Gastroesophageal sphincter (tissue), 4 donors: Measurements from ENCODE around the gene AGBL4. TPM values are rescaled to one million over a fixed set of nuclear protein-coding genes. Genes with fewer than 3 reads are reported as not detected.

Experiments used
- ATAC-seq: fragments of 150-250 bp; one replicate; pipeline ENCODE4 v1.9.1; 2016; ENCODE audit warnings: mild to moderate bottlenecking, moderate library complexity
- H3K27ac ChIP-seq, 4 donors: fragments of 200-600 bp; sonication (generic) in 3 of 4; 1 replicate in 3 of 4; 2 replicates in 1 of 4; pipeline ENCODE4 v1.5.1; 2016 to 2019
- H3K27me3 ChIP-seq: fragments of 200-600 bp; sonication (generic); one replicate; pipeline ENCODE4 v1.5.1; 2019
- H3K36me3 ChIP-seq, 2 donors: fragments of 200-600 bp; sonication (generic); one replicate each; pipeline ENCODE4 v1.5.1; 2019; ENCODE audit warnings: control low read depth in 1 of 2
- H3K4me1 ChIP-seq, 3 donors: fragments of 200-600 bp; sonication (generic); 1 replicate in 2 of 3; 2 replicates in 1 of 3; pipeline ENCODE4 v1.5.1; 2016 to 2019; ENCODE audit warnings: control low read depth in 2 of 3
- H3K4me3 ChIP-seq, 2 donors: fragments of 200-600 bp; sonication (generic); one replicate each; pipeline ENCODE4 v1.5.1; 2019; ENCODE audit warnings: mild to moderate bottlenecking in 1 of 2, moderate library complexity in 1 of 2
- H3K9me3 ChIP-seq, 3 donors: fragments of 200-600 bp; sonication (generic); one replicate each; pipeline ENCODE4 v1.5.1; 2017 to 2019; ENCODE audit warnings: control low read depth in 2 of 3
- EP300 ChIP-seq: sonication (generic); formaldehyde crosslinking; IDR thresholded peaks from one replicate; pipeline ENCODE4 v1.6.1; 2017; ENCODE audit warnings: antibody characterized with exemption, mild to moderate bottlenecking
- POLR2A ChIP-seq, 2 donors: fragments of 450-650 bp; IDR thresholded peaks; one replicate each; pipeline ENCODE4 v1.6.1; 2017; ENCODE audit warnings: antibody characterized with exemption in 2 of 2, mild to moderate bottlenecking in 2 of 2, moderate library complexity in 1 of 2
- POLR2AphosphoS5 ChIP-seq: sonication (generic); formaldehyde crosslinking; IDR thresholded peaks from one replicate; pipeline ENCODE4 v1.6.1; 2017; ENCODE audit warnings: antibody characterized with exemption
- WGBS, 2 donors: methylation state at CpG; one replicate each; pipeline ENCODE4 v1.1.5; 2018; ENCODE audit warnings: low coverage in 1 of 2; 5-methylcytosine and 5-hydroxymethylcytosine counted together
- total RNA-seq, 4 donors: library from RNA; depleted of rRNA; stranded (reverse); fragments of >200 nt; gene quantifications; one replicate each; pipeline ENCODE4 v1.1.0, GENCODE V29; 2016
- TF ChIP-seq, protein P1 (sequence below), 4 experiments: fragments of 200-600 bp in 2 of 4; fragments of 450-650 bp in 2 of 4; sonication (generic) in 1 of 4; IDR thresholded peaks; one replicate each; pipeline ENCODE4 v1.5.1; 2017 to 2019; ENCODE audit warnings: antibody characterized with exemption in 4 of 4, mild to moderate bottlenecking in 2 of 4, moderate library complexity in 2 of 4

Gene AGBL4
- total RNA-seq, 4 donors from 2014 or later: 1.6 TPM; not detected in 3

DNA sequence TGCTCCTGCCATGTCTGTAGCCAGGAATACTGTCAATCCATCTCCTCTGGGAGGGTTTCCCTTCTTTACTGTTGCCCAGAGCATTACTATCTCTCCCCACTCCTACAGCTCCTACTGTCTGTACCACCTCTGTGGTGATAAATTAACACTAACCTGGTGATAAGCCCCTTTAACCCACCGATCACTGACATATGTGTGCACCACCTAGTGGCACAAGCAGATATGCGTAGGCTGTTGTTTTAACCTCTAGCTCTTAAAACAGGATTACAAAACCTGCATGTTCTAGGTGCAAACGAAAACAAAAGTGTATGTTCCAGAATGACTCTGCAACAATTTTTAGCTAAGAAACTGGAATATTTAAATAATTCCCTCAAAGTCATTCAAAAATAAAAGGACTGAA lies 1153.2 kb downstream of the AGBL4 start:
- Histone ChIP-seq H3K36me3 (no peaks in the 10 kb centered on the region), H3K27ac (no peak overlapping the region), H3K27me3 (no peaks in the 10 kb centered on the region), H3K4me3 (no peak overlapping the region), H3K9me3 (no peaks in the 10 kb centered on the region), H3K4me1 (no peaks in the 10 kb centered on the region)
- ATAC-seq: no peak
- 46 to 48% methylated on average over 3 of the region's 3 CpGs for WGBS, 2 donors
- TF ChIP-seq, protein P1, sequence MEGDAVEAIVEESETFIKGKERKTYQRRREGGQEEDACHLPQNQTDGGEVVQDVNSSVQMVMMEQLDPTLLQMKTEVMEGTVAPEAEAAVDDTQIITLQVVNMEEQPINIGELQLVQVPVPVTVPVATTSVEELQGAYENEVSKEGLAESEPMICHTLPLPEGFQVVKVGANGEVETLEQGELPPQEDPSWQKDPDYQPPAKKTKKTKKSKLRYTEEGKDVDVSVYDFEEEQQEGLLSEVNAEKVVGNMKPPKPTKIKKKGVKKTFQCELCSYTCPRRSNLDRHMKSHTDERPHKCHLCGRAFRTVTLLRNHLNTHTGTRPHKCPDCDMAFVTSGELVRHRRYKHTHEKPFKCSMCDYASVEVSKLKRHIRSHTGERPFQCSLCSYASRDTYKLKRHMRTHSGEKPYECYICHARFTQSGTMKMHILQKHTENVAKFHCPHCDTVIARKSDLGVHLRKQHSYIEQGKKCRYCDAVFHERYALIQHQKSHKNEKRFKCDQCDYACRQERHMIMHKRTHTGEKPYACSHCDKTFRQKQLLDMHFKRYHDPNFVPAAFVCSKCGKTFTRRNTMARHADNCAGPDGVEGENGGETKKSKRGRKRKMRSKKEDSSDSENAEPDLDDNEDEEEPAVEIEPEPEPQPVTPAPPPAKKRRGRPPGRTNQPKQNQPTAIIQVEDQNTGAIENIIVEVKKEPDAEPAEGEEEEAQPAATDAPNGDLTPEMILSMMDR (IDR thresholded peaks at IDR 0.05): no peak
- no peak for TF ChIP-seq EP300
- TF ChIP-seq POLR2AphosphoS5: no peak
- TF ChIP-seq POLR2A (IDR thresholded peaks at IDR 0.05): no peak

DNA sequence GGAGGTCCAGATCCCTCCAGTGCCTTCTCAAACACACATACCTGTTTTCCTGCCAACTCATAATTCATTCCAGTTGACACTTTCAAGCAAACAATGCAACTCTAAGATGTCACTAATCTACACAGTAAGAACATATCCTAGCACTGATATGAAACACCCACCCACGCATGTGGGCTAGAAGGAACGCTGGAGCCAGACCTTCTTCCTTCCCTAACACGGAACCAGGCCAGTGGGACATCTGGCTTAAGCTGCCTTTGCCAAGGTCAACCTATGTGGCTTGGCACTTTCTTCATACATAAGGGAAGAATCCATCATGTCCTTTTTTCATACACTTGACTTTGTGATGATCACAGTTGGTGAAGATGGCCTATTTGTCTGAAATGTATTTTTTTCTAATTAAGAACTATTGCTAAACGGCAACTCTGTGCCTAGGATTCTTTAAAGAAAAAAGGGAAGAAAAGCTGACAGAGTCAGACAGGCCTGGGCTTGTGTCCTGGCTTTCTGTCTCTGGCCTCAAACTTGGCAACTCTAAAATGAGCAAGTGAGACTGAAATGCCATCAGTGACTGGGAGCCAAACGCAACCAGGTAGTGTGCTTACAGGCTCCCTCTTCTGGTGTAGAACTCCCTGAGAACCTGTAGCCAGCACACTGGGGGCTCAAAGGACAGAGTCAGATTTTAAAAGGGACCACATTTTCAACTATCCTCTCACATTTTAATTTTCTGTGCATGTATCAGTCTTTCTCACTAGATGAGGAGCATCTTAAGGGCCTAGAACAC lies 1154.4 kb downstream of the AGBL4 start:
- Histone ChIP-seq H3K9me3 (no peaks in the 10 kb centered on the region), H3K4me3 (no peak overlapping the region), H3K36me3 (no peaks in the 10 kb centered on the region), H3K4me1 (no peaks in the 10 kb centered on the region), H3K27me3 (no peaks in the 10 kb centered on the region), H3K27ac (no peak overlapping the region)
- ATAC-seq: no peak
- WGBS, 2 donors: 42 to 73% methylated on average over 5 of the region's 5 CpGs
- TF ChIP-seq POLR2A (IDR thresholded peaks at IDR 0.05) (no peak), EP300 (no peak), POLR2AphosphoS5 (no peak)
- TF ChIP-seq, protein P1 (IDR thresholded peaks at IDR 0.05): no peak

DNA sequence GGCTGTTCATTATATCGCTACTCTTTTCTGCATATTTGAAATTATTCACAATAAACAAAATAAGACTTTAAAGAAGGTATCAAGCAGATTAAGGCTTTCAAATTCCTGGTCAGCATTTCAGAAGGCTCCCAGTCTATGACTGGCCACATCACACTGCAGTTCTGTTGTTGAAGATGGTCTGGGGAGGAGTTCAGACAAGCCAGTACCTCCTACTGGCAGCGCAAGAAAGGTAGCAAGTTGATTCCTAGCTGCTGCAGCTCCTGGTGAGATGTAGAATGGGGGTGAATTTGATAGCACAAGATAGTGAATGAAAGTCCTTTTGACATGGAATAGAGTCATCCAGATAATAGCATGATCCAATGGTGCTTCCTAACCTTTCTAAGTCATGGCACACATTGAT lies 1158.8 kb downstream of the AGBL4 start:
- Histone ChIP-seq H3K36me3 (no peaks in the 10 kb centered on the region), H3K27me3 (no peaks in the 10 kb centered on the region), H3K4me3 (no peak overlapping the region), H3K27ac (no peak overlapping the region), H3K9me3 (peaks cover 0 to 24% (median 0%) of the 10 kb centered on the region in 3 donors), H3K4me1 (no peaks in the 10 kb centered on the region)
- TF ChIP-seq EP300 (no peak), POLR2A (IDR thresholded peaks at IDR 0.05) (no peak), POLR2AphosphoS5 (no peak)
- TF ChIP-seq, protein P1 (IDR thresholded peaks at IDR 0.05): no peak
- whole genome bisulfite sequencing, 2 donors: 100% methylated on average over 1 of the region's 2 CpGs
- no peak for ATAC-seq

DNA sequence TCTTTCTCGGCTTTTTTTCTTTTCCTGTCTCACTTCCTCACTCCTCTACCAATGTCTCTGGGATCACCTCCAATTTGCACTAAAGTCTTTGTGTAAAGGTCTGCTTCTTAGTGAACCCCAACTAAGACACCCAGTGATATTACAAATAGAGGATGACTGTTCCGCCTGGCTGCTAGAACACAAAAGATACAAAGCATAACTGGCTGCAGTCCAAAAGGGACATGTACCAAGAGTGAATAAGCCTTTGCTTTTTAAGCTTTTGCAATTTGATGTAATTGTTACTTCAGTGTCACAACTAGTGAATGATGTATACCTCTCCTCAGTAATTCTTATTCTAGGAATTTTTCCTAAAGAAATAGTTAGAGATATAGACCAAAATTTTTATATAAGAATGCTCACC lies 1164.3 kb downstream of the AGBL4 start:
- no peak for ATAC-seq
- TF ChIP-seq POLR2A (IDR thresholded peaks at IDR 0.05): no peak
- TF ChIP-seq, protein P1 (IDR thresholded peaks at IDR 0.05): no peak
- TF ChIP-seq POLR2AphosphoS5: no peak
- no peak for TF ChIP-seq EP300
- Histone ChIP-seq H3K36me3 (no peaks in the 10 kb centered on the region), H3K27me3 (no peaks in the 10 kb centered on the region), H3K9me3 (peaks cover 0 to 24% (median 0%) of the 10 kb centered on the region in 3 donors), H3K4me1 (no peaks in the 10 kb centered on the region), H3K27ac (no peak overlapping the region), H3K4me3 (no peak overlapping the region)
- WGBS, 2 donors: 35 to 50% methylated on average over 2 of the region's 2 CpGs
